ENCODE measurements around the gene MAP6D1. TPM values are rescaled to one million over a fixed set of nuclear protein-coding genes. Genes with fewer than 3 reads are reported as not detected.
A peak's percentile ranks its signal among the peaks of the same experiment; 100 is the strongest.

MAP6D1 gene
- total RNA-seq, 3 donors from 2014 or later, result 1.4 to 3.9 (median 3.2) TPM

DNA sequence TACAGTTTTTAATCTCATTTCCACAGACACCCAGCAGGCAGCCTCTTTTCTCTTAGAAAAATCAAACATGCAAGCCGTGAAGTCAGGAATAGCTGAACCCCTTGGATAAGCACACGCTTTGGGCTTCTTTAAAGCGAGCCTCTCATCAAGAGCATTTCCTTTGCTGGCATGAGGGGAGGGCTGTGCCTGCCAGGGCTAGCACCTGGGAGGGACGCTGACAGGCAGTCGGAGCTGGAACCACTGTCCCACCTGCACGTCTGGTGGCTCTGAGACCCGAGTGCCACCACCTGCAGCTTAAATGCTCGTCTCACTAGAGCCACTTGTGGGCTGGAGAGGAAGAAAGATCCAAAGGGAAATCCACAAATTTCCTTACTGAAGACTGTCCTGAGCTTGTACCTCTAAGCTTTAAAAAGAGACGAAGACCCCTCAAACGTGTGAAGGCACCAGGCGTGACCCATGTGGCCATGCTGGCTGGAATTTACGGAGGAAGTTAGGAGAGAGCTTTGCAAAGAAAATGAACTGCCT is 9.4 kb downstream of the MAP6D1 start:
- H3K27me3 Mint-ChIP-seq (ENCODE audit: low read depth), result no peaks in the 10 kb centered on the region
- ATAC-seq (no peak), DNase-seq (no peak)
- peaks cover 17% of the 10 kb centered on the region for H3K4me1 Mint-ChIP-seq (ENCODE audit: low read depth)
- no peak overlapping the region for H3K4me3 Mint-ChIP-seq
- peaks cover 15% of the 10 kb centered on the region for H3K36me3 Mint-ChIP-seq (ENCODE audit: insufficient read depth)
- H3K9me3 Mint-ChIP-seq, result no peaks in the 10 kb centered on the region

DNA sequence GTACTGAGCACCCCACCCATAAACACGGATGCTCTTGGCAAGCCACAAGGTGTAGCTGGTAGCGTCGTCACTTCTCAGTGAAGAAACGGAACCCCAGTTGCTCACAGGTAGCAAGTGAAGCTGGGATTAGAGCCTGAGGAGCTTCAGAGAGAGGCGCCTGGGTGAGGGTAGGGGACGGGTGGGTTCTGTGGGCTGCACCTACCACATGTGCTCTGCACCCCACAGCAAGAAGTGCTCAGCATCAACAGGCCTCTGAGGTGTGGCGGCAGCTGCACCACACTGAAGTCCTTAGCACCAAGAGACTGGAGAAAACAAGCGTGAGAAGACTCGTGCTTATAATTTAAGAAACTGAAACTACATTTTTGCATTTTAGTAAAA is 9.8 kb downstream of the MAP6D1 start:
- peaks cover 17% of the 10 kb centered on the region for H3K4me1 Mint-ChIP-seq (ENCODE audit: low read depth)
- H3K36me3 Mint-ChIP-seq (ENCODE audit: insufficient read depth), result peaks cover 17% of the 10 kb centered on the region
- DNase-seq (no peak), ATAC-seq (peak; percentile 44 to 54)
- no peak overlapping the region for H3K4me3 Mint-ChIP-seq
- H3K27me3 Mint-ChIP-seq (ENCODE audit: low read depth), result no peaks in the 10 kb centered on the region
- no peaks in the 10 kb centered on the region for H3K9me3 Mint-ChIP-seq

DNA sequence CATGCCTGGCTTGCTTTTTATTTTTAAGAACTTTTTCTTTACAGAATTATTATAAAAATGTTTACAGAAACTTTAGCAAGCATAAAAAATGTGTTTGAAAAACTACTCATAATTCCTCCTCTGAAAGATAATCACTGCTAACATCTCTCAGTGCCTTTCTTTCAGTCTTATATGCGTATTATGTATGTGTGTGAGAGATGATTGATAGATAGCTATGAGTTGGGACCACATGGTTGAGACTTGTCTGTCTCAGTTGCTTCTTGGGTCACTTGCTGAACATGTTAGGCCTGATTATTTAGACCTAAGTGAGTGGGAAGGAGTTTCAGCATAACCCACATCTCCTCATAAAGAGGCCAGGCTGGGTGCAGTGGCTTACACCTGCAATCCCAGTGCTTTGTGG is 11.1 kb downstream of the MAP6D1 start:
- Mint-ChIP-seq H3K9me3 (no peaks in the 10 kb centered on the region), H3K4me3 (no peak overlapping the region), H3K4me1 (ENCODE audit: low read depth) (peaks cover 17% of the 10 kb centered on the region), H3K27me3 (ENCODE audit: low read depth) (no peaks in the 10 kb centered on the region), H3K36me3 (ENCODE audit: insufficient read depth) (peaks cover 20% of the 10 kb centered on the region)
- DNase-seq, result no peak
- ATAC-seq, result no peak

DNA sequence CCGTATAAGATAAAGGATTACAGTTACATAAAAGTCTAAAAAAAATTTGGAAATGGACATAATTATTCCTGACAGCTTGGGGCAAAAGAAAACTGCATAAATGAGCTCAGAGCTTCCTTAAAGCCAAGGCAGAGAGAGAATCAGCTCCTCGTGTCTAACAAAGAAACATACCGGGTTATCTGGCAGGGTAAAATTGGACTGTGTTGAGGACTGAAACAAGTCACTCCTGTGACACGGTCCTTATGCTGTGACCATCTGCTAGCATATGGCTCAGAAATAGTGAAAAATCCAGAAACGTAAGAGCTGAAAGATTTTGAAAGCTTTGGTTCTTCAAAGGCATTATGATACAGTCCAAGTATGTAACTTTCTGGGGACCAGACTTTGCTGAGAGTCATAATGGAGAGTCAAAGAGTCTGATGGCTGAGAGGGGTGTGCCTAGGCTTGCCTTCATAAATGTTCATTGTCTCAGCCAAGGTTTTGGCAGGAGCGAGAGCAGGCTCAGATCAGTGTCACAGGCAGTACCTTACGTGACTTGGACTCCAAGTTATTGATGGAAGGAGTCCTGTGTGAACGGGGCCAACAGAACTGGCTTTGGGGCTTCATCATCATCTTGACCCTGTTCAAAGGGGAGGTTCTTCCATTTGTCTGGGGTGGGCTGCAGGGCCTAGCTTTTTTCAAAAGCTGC is 12.5 kb downstream of the MAP6D1 start:
- H3K36me3 Mint-ChIP-seq (ENCODE audit: insufficient read depth), result peaks cover 26% of the 10 kb centered on the region
- no peak for ATAC-seq

DNA sequence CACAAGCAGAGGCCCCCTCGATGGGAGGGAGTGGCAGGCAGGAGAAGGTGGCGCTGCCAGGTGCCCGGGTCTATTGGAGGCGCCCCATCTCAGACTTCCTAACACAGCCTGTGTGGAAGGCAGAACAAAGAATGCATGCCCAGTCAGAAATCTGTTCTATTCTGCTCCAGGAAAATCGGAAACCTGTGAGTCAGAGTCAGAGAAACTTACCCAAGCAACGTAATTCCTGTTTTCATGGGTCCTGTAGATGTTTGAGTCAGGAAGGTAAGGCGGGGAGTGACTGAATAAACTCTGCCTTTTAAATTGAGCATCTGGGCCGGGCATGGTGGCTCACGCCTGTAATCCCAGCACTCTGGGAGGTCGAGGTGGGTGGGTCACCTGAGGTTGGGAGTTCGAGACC is 13.7 kb downstream of the MAP6D1 start:
- ATAC-seq (no peak), DNase-seq (no peak)
- Mint-ChIP-seq H3K4me1 (ENCODE audit: low read depth) (peaks cover 17% of the 10 kb centered on the region), H3K27me3 (ENCODE audit: low read depth) (no peaks in the 10 kb centered on the region), H3K9me3 (no peaks in the 10 kb centered on the region), H3K36me3 (ENCODE audit: insufficient read depth) (peaks cover 35% of the 10 kb centered on the region), H3K4me3 (no peak overlapping the region)

More for the DNA sequence above, 12.5 kb downstream of the MAP6D1 start:
- Mint-ChIP-seq H3K9me3 (no peaks in the 10 kb centered on the region), H3K27me3 (ENCODE audit: low read depth) (no peaks in the 10 kb centered on the region), H3K4me3 (no peak overlapping the region), H3K4me1 (ENCODE audit: low read depth) (peaks cover 17% of the 10 kb centered on the region)
- no peak for DNase-seq

DNA sequence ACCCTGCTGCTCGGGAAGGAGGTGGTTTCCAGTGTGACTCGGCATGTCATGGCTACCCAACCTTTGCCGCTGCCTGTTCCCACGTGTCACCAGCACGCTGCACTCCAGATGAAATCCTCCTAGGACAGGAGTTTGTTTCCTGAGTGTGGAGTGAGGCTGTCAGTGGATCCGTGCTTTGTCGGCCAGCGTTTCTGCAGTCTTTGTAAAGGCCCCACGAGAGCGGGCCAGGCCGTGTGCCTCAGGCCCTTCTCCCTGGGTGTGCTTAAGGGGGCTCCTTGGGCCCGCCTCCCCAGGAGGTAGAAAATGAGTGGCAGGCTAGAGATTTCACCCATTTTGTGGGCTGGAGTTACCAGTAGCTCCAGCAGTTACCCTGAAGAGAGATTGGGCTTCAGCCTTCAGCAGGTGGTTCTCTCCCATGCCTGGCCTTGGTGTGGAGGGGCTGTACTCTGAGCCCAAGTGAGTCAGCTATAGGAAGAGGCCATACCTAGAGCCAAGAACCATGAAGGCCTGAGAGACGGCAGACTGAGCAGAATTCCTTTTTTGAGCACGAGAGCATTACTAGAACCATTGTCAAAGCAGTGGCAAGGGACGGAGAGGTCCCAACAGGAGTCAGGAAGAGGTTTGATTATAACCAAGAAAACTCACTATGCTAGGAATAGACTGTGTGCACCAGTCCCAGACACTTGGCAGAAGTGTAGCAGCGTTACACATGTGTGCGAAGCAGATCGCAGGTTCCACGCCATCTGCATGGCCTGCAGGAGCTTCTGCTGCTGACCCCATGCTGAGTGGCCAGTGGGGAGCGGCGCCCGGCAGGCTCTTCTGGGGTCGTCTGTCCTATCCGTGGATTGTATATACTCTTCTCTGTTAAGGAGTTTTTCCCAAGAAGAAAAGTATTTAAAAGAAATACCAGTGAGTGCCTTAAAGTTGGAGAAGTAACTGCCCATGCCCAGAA is 14.5 kb downstream of the MAP6D1 start:
- no peak for DNase-seq
- Mint-ChIP-seq H3K4me3 (no peak overlapping the region), H3K4me1 (ENCODE audit: low read depth) (peaks cover 11% of the 10 kb centered on the region), H3K27me3 (ENCODE audit: low read depth) (no peaks in the 10 kb centered on the region), H3K9me3 (no peaks in the 10 kb centered on the region), H3K36me3 (ENCODE audit: insufficient read depth) (peaks cover 35% of the 10 kb centered on the region)
- ATAC-seq, result no peak

DNA sequence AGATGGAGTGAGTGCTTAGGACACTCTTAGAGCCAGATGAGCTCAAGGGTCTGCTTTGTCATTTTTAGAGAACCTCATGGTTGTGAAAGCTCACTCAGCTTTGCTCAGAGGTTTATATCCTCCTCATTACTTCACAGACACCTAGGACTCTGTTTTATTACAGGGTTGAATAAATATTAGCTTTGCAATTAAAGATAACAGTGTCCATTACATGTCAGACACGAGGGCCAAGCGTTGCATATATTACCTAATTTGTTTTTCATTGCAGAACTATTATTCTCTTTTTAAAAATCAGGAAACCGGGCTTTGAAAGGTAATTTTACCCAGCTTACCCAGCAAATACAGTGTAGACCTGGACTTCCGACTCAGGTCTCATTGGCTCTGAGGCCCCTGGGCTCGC is 16.1 kb downstream of the MAP6D1 start:
- no peak for ATAC-seq
- peaks cover under 1% of the 10 kb centered on the region for H3K4me1 Mint-ChIP-seq (ENCODE audit: low read depth)
- peaks cover 35% of the 10 kb centered on the region for H3K36me3 Mint-ChIP-seq (ENCODE audit: insufficient read depth)
- no peak overlapping the region for H3K4me3 Mint-ChIP-seq
- H3K27me3 Mint-ChIP-seq (ENCODE audit: low read depth), result no peaks in the 10 kb centered on the region
- no peak for DNase-seq
- H3K9me3 Mint-ChIP-seq, result no peaks in the 10 kb centered on the region

DNA sequence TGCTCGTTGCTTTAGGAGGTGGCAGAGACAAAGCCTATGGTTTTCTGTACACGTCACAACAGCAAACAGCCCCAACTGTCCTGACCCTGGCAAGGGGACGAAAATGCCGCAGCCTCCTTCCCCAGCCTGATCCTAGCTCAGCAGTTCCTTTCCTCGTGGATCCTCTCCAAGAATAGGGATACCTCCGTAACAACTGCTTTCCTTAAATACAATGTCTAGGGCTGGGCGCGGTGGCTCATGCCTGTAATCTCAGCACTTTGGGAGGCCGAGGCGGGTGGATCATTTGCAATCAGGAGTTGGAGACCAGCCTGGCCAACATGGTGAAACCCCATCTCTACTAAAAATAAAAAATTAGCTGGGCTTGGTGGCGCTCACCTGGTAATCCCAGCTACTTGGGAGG is 17.0 kb downstream of the MAP6D1 start:
- no peaks in the 10 kb centered on the region for H3K9me3 Mint-ChIP-seq
- ATAC-seq, result no peak
- DNase-seq, result no peak
- no peaks in the 10 kb centered on the region for H3K4me1 Mint-ChIP-seq (ENCODE audit: low read depth)
- no peaks in the 10 kb centered on the region for H3K27me3 Mint-ChIP-seq (ENCODE audit: low read depth)
- no peak overlapping the region for H3K4me3 Mint-ChIP-seq
- peaks cover 42% of the 10 kb centered on the region for H3K36me3 Mint-ChIP-seq (ENCODE audit: insufficient read depth)

DNA sequence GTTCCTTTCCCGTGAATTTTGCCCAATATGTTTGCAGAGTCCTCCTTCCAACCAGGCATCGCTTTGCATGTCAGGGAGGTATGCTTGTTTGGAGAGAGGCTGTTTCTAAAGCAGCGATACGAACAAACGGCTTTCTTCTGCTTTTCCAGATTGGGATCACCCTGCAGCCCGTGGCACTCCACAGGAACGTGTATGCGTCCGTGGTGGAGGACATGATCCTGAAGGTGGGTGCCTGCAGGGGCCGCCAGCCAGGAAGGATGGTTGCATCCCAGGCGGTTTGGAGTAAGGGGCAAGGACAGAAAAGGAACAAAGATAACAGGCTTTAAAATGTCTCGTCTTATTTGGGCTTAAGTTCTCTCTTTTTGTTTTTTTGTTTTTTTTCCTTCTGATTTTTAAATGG is 17.5 kb downstream of the MAP6D1 start:
- H3K4me1 Mint-ChIP-seq (ENCODE audit: low read depth), result no peaks in the 10 kb centered on the region
- H3K36me3 Mint-ChIP-seq (ENCODE audit: insufficient read depth), result peaks cover 45% of the 10 kb centered on the region
- no peak for DNase-seq
- H3K27me3 Mint-ChIP-seq (ENCODE audit: low read depth), result no peaks in the 10 kb centered on the region
- H3K4me3 Mint-ChIP-seq, result no peak overlapping the region
- no peak for ATAC-seq
- no peaks in the 10 kb centered on the region for H3K9me3 Mint-ChIP-seq

DNA sequence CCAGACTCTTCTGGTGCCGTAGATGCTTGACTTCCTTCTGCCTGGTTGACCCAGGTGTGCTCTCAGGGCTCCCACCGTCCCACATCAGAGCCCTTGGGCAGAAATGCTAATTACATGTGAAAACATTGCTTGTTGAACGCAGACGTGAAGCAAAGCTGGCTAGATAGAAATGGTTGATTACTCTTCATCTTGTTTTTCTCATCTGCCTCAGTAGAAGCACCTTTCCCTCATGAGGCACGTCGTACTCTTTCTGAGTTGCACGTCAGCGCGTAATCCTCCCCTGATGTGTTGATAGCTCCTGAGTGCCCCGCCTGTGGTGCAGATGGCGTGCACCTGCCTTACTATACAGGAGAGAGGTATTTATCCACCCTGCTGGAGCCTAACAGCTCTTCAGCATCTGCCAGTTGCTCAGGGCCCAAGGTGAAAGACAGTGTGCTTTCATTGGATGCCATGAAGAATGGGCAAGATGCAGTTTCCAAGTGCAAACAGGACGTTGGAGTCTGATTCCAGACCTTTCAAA is 18.1 kb downstream of the MAP6D1 start:
- no peaks in the 10 kb centered on the region for H3K27me3 Mint-ChIP-seq (ENCODE audit: low read depth)
- H3K4me1 Mint-ChIP-seq (ENCODE audit: low read depth), result no peaks in the 10 kb centered on the region
- H3K4me3 Mint-ChIP-seq, result no peak overlapping the region
- DNase-seq (no peak), ATAC-seq (no peak)
- peaks cover 45% of the 10 kb centered on the region for H3K36me3 Mint-ChIP-seq (ENCODE audit: insufficient read depth)
- no peaks in the 10 kb centered on the region for H3K9me3 Mint-ChIP-seq

DNA sequence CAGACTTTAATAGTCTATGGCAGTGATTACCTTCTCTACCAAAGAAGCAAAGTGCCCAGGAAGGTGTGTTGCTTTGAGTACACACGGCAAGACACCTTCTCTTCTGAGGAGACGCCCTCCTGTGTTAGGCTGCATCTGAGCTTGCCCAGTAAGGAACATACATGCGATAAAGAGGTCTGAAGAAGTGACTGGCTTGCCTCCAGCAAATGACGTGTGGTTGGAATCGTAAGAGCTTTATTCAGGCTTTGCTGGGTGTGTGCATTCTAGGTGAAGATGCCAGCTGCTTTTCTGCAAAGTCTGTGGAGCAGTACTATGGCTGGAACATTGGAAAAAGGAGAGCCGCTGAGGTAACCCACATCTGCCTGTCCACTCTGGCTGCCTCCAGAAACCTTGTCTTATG is 22.4 kb downstream of the MAP6D1 start:
- no peak for DNase-seq
- ATAC-seq, result no peak
- Mint-ChIP-seq H3K9me3 (no peaks in the 10 kb centered on the region), H3K36me3 (ENCODE audit: insufficient read depth) (peaks cover 46% of the 10 kb centered on the region), H3K4me1 (ENCODE audit: low read depth) (no peaks in the 10 kb centered on the region), H3K4me3 (no peak overlapping the region), H3K27me3 (ENCODE audit: low read depth) (no peaks in the 10 kb centered on the region)

DNA sequence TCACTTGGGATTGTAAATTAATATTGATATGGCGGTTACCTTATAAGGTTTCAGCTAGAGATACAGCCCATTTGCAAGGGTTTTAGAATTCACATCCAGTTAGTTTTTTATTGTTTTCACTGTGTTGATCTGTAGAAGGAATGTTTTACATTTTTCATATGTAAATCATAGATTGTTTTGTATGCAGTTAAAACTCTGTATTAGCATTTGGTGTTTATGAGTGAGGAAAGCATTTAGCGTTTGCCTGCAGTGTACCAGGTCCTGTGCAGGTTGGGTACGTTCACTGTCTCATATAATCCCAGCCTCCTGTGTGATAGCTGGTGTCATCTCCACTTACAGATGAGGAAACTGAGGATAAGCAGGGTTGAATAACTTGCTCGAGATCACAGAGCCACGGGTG is 23.8 kb downstream of the MAP6D1 start:
- H3K4me3 Mint-ChIP-seq, result no peak overlapping the region
- ATAC-seq (no peak), DNase-seq (no peak)
- H3K9me3 Mint-ChIP-seq, result no peaks in the 10 kb centered on the region
- H3K36me3 Mint-ChIP-seq (ENCODE audit: insufficient read depth), result peaks cover 38% of the 10 kb centered on the region
- H3K4me1 Mint-ChIP-seq (ENCODE audit: low read depth), result no peaks in the 10 kb centered on the region
- H3K27me3 Mint-ChIP-seq (ENCODE audit: low read depth), result no peaks in the 10 kb centered on the region

DNA sequence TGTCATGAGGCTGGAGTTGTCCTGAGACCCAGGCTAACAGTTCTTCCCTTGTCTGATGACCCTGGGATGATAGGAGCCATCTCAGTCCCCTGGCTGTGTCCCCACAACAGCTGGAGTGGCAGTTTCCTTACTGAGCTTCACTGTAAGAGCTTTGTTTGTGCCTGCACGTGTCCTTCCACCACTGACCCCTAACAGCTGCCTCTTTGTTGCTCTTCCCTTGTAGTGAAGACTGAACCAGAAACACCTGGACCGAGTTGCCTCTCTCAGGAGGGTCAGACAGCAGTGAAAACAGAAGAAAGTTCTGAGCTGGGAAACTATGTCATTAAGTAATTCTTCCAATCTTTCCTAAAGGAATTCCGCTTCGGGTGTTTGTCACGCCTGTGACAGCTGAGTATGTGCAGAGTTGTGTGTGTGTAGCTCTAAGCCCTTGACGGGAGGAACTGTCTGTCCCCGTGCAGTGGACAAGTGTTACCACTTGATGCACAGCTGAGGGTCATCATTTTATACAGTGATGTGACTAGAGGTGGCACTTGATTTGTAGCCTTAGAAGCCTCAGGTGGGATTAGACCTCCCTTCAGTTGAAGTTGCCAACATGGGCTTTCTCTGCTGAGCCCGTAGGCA is 25.0 kb downstream of the MAP6D1 start:
- Mint-ChIP-seq H3K4me1 (ENCODE audit: low read depth) (no peaks in the 10 kb centered on the region), H3K27me3 (ENCODE audit: low read depth) (no peaks in the 10 kb centered on the region), H3K4me3 (no peak overlapping the region), H3K9me3 (no peaks in the 10 kb centered on the region), H3K36me3 (ENCODE audit: insufficient read depth) (peaks cover 38% of the 10 kb centered on the region)
- ATAC-seq, result no peak
- DNase-seq, result no peak

DNA sequence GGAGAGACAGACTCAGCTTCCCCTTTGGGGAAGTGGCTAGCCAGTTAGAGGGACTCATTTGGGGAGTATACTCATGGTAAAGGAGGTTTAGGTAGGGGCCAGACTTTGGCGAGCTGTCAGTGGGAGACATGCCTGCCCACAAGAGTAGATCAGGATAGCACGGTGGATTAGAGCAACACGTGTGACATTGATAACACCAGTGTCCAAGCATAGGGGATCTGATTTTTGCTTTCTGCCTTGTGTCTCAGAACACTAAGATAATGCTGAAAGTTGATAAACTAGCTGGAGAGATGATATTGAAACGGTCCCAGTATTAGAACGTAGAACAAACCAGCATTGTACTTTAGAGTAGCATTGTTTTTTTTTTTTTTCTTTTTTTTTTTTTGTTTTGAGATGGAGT is 25.9 kb downstream of the MAP6D1 start:
- peaks cover 40% of the 10 kb centered on the region for H3K36me3 Mint-ChIP-seq (ENCODE audit: insufficient read depth)
- no peaks in the 10 kb centered on the region for H3K27me3 Mint-ChIP-seq (ENCODE audit: low read depth)
- no peak for DNase-seq
- H3K4me1 Mint-ChIP-seq (ENCODE audit: low read depth), result no peaks in the 10 kb centered on the region
- no peak for ATAC-seq
- H3K4me3 Mint-ChIP-seq, result no peak overlapping the region
- no peaks in the 10 kb centered on the region for H3K9me3 Mint-ChIP-seq
